ENCODE measurements around the gene ELF4.

Gene ELF4

GRCh38 chrX:130083656-130084382, 26.5 kb downstream of the ELF4 start:
- DNase-seq = no peak

GRCh38 chrX:130083107-130083490, 27.2 kb downstream of the ELF4 start:
- no peak for DNase-seq

- DNase-seq = no peak
These were observed 27.8 kb downstream of the ELF4 start for GRCh38 chrX:130082244-130083106.

GRCh38 chrX:130081421-130082045, 28.8 kb downstream of the ELF4 start:
- no peak for DNase-seq

- DNase-seq = no peak
These were observed 29.4 kb downstream of the ELF4 start for GRCh38 chrX:130080791-130081367.

GRCh38 chrX:130079824-130080406, 30.4 kb downstream of the ELF4 start:
- peak; percentile 44 for DNase-seq

GRCh38 chrX:130075777-130076176, 34.5 kb downstream of the ELF4 start:
- no peak for DNase-seq

- DNase-seq = no peak
These were observed 38.0 kb downstream of the ELF4 start for GRCh38 chrX:130072345-130072740.

GRCh38 chrX:130071611-130072344, 38.5 kb downstream of the ELF4 start:
- no peak for DNase-seq

- no peak for DNase-seq
These were observed 43.2 kb downstream of the ELF4 start for GRCh38 chrX:130066975-130067615.

GRCh38 chrX:130060122-130061069, 49.9 kb downstream of the ELF4 start:
- DNase-seq = peak; percentile 64

GRCh38 chrX:130058652-130059051, 51.6 kb downstream of the ELF4 start:
- DNase-seq = no peak

GRCh38 chrX:130057209-130057608, 53.1 kb downstream of the ELF4 start:
- no peak for DNase-seq

- no peak for DNase-seq
These were observed 54.4 kb downstream of the ELF4 start for GRCh38 chrX:130055899-130056298.

- DNase-seq = no peak
These were observed 55.2 kb downstream of the ELF4 start for GRCh38 chrX:130055103-130055502.

- no peak for DNase-seq
These were observed 57.1 kb downstream of the ELF4 start for GRCh38 chrX:130053236-130053635.

GRCh38 chrX:130051176-130051845, 59.0 kb downstream of the ELF4 start:
- DNase-seq = no peak

- no peak for DNase-seq
These were observed 60.5 kb downstream of the ELF4 start for GRCh38 chrX:130049821-130050220.

- DNase-seq = no peak
These were observed 61.5 kb downstream of the ELF4 start for GRCh38 chrX:130048686-130049222.

- DNase-seq = no peak
These were observed 62.9 kb downstream of the ELF4 start for GRCh38 chrX:130047416-130047815.
